ENCODE data around the gene CXCL17.

Gene CXCL17

DNA sequence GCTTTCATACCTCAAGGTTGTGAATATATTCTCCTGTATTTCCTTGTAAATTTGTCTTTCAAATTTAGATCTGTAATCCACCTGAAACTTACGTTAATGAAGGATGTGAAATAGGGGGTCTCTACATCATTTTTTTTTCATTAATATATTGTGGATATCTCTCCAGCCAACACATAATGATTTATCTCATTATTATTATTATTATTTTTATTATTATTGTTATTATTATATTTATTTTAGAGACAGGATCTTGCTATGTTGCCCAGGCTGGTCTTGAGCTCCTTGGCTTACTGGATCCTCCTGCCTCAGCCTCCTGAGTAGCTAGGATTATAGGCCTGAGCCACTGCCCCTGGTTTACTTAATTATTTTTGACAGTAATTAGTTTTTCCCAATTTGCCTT lies 11.3 kb downstream of the CXCL17 start:
- Histone ChIP-seq H3K4me2 (no peak overlapping the region), H3K27ac (no peak overlapping the region), H4K20me1 (ENCODE audit: insufficient read depth) (no peaks in the 10 kb centered on the region), H3K27me3 (ENCODE audit: insufficient read depth, low read depth) (no peaks in the 10 kb centered on the region; the same call in 1 of the 2 replicates), H3K79me2 (ENCODE audit: insufficient read depth, low read depth) (no peaks in the 10 kb centered on the region), H3K9ac (no peak overlapping the region), H3K36me3 (ENCODE audit: insufficient read depth) (no peaks in the 10 kb centered on the region), H3K4me3 (IDR thresholded peaks at IDR 0.05; ENCODE audit: insufficient read depth, low read depth, low read length) (no peak overlapping the region), H3K4me1 (ENCODE audit: low read depth, poor library complexity, severe bottlenecking) (peaks cover 4% of the 10 kb centered on the region), H2AFZ (ENCODE audit: low read depth) (no peak overlapping the region)
- TF ChIP-seq, protein P1, sequence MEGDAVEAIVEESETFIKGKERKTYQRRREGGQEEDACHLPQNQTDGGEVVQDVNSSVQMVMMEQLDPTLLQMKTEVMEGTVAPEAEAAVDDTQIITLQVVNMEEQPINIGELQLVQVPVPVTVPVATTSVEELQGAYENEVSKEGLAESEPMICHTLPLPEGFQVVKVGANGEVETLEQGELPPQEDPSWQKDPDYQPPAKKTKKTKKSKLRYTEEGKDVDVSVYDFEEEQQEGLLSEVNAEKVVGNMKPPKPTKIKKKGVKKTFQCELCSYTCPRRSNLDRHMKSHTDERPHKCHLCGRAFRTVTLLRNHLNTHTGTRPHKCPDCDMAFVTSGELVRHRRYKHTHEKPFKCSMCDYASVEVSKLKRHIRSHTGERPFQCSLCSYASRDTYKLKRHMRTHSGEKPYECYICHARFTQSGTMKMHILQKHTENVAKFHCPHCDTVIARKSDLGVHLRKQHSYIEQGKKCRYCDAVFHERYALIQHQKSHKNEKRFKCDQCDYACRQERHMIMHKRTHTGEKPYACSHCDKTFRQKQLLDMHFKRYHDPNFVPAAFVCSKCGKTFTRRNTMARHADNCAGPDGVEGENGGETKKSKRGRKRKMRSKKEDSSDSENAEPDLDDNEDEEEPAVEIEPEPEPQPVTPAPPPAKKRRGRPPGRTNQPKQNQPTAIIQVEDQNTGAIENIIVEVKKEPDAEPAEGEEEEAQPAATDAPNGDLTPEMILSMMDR (conservative IDR thresholded peaks at IDR 0.05; ENCODE audit: low read depth, low read length), result no peak

DNA sequence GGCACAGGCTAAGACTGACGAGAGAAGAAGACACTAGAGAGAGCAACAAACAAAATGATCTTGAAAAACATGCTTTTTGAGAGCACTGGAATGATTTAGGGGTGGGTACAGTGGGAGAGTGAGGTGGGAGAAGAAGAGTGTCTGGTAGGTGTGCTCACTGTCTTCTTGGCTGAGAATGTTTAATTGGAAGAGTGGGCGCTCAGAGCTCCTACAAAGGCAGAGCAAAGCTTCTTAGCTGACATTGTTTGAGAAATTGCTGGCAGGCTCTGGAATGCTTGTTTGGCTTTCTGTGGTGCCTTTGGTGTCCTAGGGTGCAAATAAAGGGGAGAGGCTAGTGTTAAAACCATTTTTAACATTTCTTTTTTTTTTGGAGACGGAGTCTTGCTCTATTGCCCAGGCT lies 14.1 kb downstream of the CXCL17 start:
- Histone ChIP-seq H3K27me3 (ENCODE audit: insufficient read depth, low read depth) (no peaks in the 10 kb centered on the region; the same call in 1 of the 2 replicates), H3K4me2 (no peak overlapping the region), H3K27ac (no peak overlapping the region), H3K4me1 (ENCODE audit: low read depth, poor library complexity, severe bottlenecking) (peaks cover 4% of the 10 kb centered on the region), H3K9ac (no peak overlapping the region), H4K20me1 (ENCODE audit: insufficient read depth) (no peaks in the 10 kb centered on the region), H3K4me3 (IDR thresholded peaks at IDR 0.05; ENCODE audit: insufficient read depth, low read depth, low read length) (no peak overlapping the region), H3K79me2 (ENCODE audit: insufficient read depth, low read depth) (no peaks in the 10 kb centered on the region), H2AFZ (ENCODE audit: low read depth) (no peak overlapping the region), H3K36me3 (ENCODE audit: insufficient read depth) (no peaks in the 10 kb centered on the region)
- TF ChIP-seq, protein P1 (conservative IDR thresholded peaks at IDR 0.05; ENCODE audit: low read depth, low read length), result no peak

DNA sequence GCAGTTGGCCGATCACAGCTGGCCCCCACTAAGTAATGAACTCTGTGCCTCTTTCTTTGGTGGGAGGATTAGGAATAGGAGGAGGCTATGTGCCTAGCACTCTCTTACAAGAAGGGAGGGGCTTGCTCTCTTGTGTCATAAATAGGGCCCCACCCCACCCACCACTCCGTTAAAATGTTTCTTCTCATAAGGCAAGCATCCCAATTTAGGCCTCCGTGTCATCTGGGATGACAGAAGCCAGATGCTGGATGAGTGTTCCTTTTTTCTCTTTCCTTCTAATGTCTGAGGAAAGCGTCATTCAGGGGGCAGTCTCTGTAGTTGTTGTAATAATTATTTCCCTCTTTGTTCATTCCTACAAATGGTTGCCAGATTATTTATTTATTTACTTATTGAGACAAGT lies 15.4 kb downstream of the CXCL17 start, which contains the start of gene LIPE:
LIPE (minus strand) TSS at position 76 of the 400 bp plus-strand sequence. CDS start 239 bp downstream, outside the sequence.
- H3K4me1 ChIP-seq (ENCODE audit: low read depth, poor library complexity, severe bottlenecking), result peaks cover 4% of the 10 kb centered on the region
- no peaks in the 10 kb centered on the region for H3K79me2 ChIP-seq (ENCODE audit: insufficient read depth, low read depth)
- H3K27ac ChIP-seq, result no peak within 1 kb of the TSS
- H3K4me3 ChIP-seq (IDR thresholded peaks at IDR 0.05; ENCODE audit: insufficient read depth, low read depth, low read length), result no peak within 1 kb of the TSS
- TF ChIP-seq, protein P1 (conservative IDR thresholded peaks at IDR 0.05; ENCODE audit: low read depth, low read length), result no peak
- no peaks in the 10 kb centered on the region for H3K36me3 ChIP-seq (ENCODE audit: insufficient read depth)
- no peak within 1 kb of the TSS for H3K9ac ChIP-seq
- no peaks in the 10 kb centered on the region; the same call in 1 of the 2 replicates for H3K27me3 ChIP-seq (ENCODE audit: insufficient read depth, low read depth)
- H2AFZ ChIP-seq (ENCODE audit: low read depth), result no peak within 1 kb of the TSS
- H3K4me2 ChIP-seq, result no peak within 1 kb of the TSS
- H4K20me1 ChIP-seq (ENCODE audit: insufficient read depth), result no peaks in the 10 kb centered on the region

DNA sequence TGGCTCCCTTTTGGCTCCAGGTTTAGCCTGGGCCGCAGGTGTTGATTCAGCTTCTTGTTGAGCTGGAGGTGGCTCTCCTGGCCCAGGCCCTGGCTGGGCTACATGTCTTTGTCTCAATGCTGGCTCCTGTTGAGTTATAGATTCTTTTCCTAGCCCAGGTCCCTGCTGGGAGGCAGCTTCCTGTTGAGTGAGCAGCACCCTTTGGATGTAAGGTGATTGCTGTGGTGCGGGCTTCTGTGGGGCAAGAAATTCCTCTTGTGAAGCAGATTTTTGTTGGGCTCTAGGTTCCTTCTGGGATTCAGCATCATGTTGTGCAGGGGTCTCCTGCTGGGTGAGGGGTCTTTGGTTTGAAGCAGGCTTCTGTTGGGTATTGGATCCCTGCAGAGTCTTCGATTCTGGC lies 16.1 kb downstream of the CXCL17 start:
- Histone ChIP-seq H3K27ac (no peak overlapping the region), H2AFZ (ENCODE audit: low read depth) (no peak overlapping the region), H3K4me1 (ENCODE audit: low read depth, poor library complexity, severe bottlenecking) (peaks cover 8% of the 10 kb centered on the region), H3K79me2 (ENCODE audit: insufficient read depth, low read depth) (no peaks in the 10 kb centered on the region), H4K20me1 (ENCODE audit: insufficient read depth) (no peaks in the 10 kb centered on the region), H3K4me3 (IDR thresholded peaks at IDR 0.05; ENCODE audit: insufficient read depth, low read depth, low read length) (no peak overlapping the region), H3K4me2 (no peak overlapping the region), H3K9ac (no peak overlapping the region), H3K36me3 (ENCODE audit: insufficient read depth) (no peaks in the 10 kb centered on the region), H3K27me3 (ENCODE audit: insufficient read depth, low read depth) (no peaks in the 10 kb centered on the region; the same call in 1 of the 2 replicates)
- TF ChIP-seq, protein P1 (conservative IDR thresholded peaks at IDR 0.05; ENCODE audit: low read depth, low read length), result no peak

Measured in KMS-11 (cell line).